ENCODE data around the gene DGKZ. TPM values are rescaled to one million over a fixed set of nuclear protein-coding genes. Genes with fewer than 3 reads are reported as not detected.

The DGKZ gene
- total RNA-seq, 3 donors from 2014 or later, result 42.3 to 46.5 (median 46.2) TPM

GRCh38 chr11:46304605-46305179 lies 42.6 kb upstream of the DGKZ start:
- H3K4me1 ChIP-seq, result no peaks in the 10 kb centered on the region
- no peak overlapping the region for H3K4me3 ChIP-seq
- TF ChIP-seq POLR2AphosphoS5 (IDR thresholded peaks at IDR 0.05) (no peak), POLR2A (IDR thresholded peaks at IDR 0.05) (no peak), CTCF (IDR thresholded peaks at IDR 0.05) (no peak)
- H3K9me3 ChIP-seq, result no peaks in the 10 kb centered on the region
- intact Hi-C loops (cut with DNase I; ENCODE audit: low total_unique reads), result no loop called here
- H3K27ac ChIP-seq, result no peak overlapping the region
- H3K36me3 ChIP-seq, result no peaks in the 10 kb centered on the region
- no peaks in the 10 kb centered on the region for H3K27me3 ChIP-seq
- no peak for DNase-seq (ENCODE audit: low spot score in 2 of 2)

- no peaks in the 10 kb centered on the region for H3K4me1 ChIP-seq
- H3K4me3 ChIP-seq, result no peak overlapping the region
- no peaks in the 10 kb centered on the region for H3K27me3 ChIP-seq
- H3K27ac ChIP-seq, result no peak overlapping the region
- intact Hi-C loops (cut with DNase I; ENCODE audit: low total_unique reads), result no loop called here
- H3K9me3 ChIP-seq, result no peaks in the 10 kb centered on the region
- TF ChIP-seq POLR2AphosphoS5 (IDR thresholded peaks at IDR 0.05) (no peak), POLR2A (IDR thresholded peaks at IDR 0.05) (no peak), CTCF (IDR thresholded peaks at IDR 0.05) (no peak)
- H3K36me3 ChIP-seq, result no peaks in the 10 kb centered on the region
- no peak for DNase-seq (ENCODE audit: low spot score in 2 of 2)
These were observed 42.0 kb upstream of the DGKZ start for GRCh38 chr11:46305295-46305694.

GRCh38 chr11:46306296-46306853 lies 40.9 kb upstream of the DGKZ start:
- H3K27me3 ChIP-seq, result no peaks in the 10 kb centered on the region
- no peaks in the 10 kb centered on the region for H3K4me1 ChIP-seq
- no peak for DNase-seq (ENCODE audit: low spot score in 2 of 2)
- no peaks in the 10 kb centered on the region for H3K36me3 ChIP-seq
- H3K27ac ChIP-seq, result no peak overlapping the region
- intact Hi-C loops (cut with DNase I; ENCODE audit: low total_unique reads), result no loop called here
- no peaks in the 10 kb centered on the region for H3K9me3 ChIP-seq
- TF ChIP-seq CTCF (IDR thresholded peaks at IDR 0.05) (no peak), POLR2A (IDR thresholded peaks at IDR 0.05) (no peak), POLR2AphosphoS5 (IDR thresholded peaks at IDR 0.05) (no peak)
- H3K4me3 ChIP-seq, result no peak overlapping the region

GRCh38 chr11:46307369-46307768 lies 39.9 kb upstream of the DGKZ start:
- intact Hi-C loops (cut with DNase I; ENCODE audit: low total_unique reads), result no loop called here
- Histone ChIP-seq H3K4me1 (no peaks in the 10 kb centered on the region), H3K27me3 (no peaks in the 10 kb centered on the region), H3K9me3 (no peaks in the 10 kb centered on the region), H3K27ac (no peak overlapping the region), H3K4me3 (no peak overlapping the region), H3K36me3 (no peaks in the 10 kb centered on the region)
- TF ChIP-seq POLR2AphosphoS5 (IDR thresholded peaks at IDR 0.05) (no peak), POLR2A (IDR thresholded peaks at IDR 0.05) (no peak), CTCF (IDR thresholded peaks at IDR 0.05) (no peak)
- DNase-seq (ENCODE audit: low spot score in 2 of 2), result no peak

- Histone ChIP-seq H3K4me1 (no peaks in the 10 kb centered on the region), H3K9me3 (no peaks in the 10 kb centered on the region), H3K36me3 (no peaks in the 10 kb centered on the region), H3K4me3 (no peak overlapping the region), H3K27ac (no peak overlapping the region), H3K27me3 (no peaks in the 10 kb centered on the region)
- TF ChIP-seq POLR2A (IDR thresholded peaks at IDR 0.05) (no peak), POLR2AphosphoS5 (IDR thresholded peaks at IDR 0.05) (no peak)
- intact Hi-C loops (cut with DNase I; ENCODE audit: low total_unique reads), result no loop called here
- no peak for DNase-seq (ENCODE audit: low spot score in 2 of 2)
These were observed 39.4 kb upstream of the DGKZ start for GRCh38 chr11:46307785-46308341.
